Vagina (tissue), 2 donors: ENCODE data around the gene GLUL. TPM values are rescaled to one million over a fixed set of nuclear protein-coding genes. Genes with fewer than 3 reads are reported as not detected.
A peak's percentile ranks its signal among the peaks of the same experiment; 100 is the strongest.

Experiments used
- DNase-seq, 2 donors: peaks; one replicate each; pipeline ENCODE4 v3.0.0-alpha.2; 2017; ENCODE audit errors: extremely low spot score in 2 of 2
- H3K27ac ChIP-seq: fragments of 200-600 bp; sonication (generic); one replicate; pipeline ENCODE4 v1.5.1; 2019
- H3K27me3 ChIP-seq: fragments of 200-600 bp; sonication (generic); one replicate; pipeline ENCODE4 v1.5.1; 2019
- H3K36me3 ChIP-seq, 2 donors: fragments of 200-600 bp; sonication (generic); one replicate each; pipeline ENCODE4 v1.5.1; 2017 to 2019
- H3K4me1 ChIP-seq: fragments of 200-600 bp; sonication (generic); one replicate; pipeline ENCODE4 v1.5.1; 2019
- H3K4me3 ChIP-seq, 2 donors: fragments of 200-600 bp; sonication (generic); 1 replicate in 1 of 2; 2 replicates in 1 of 2; pipeline ENCODE4 v1.5.1; 2016 to 2019
- H3K9me3 ChIP-seq: fragments of 200-600 bp; sonication (generic); one replicate; pipeline ENCODE4 v1.5.1; 2019
- CTCF ChIP-seq, 3 experiments: fragments of 450-650 bp in 2 of 3; fragments of 200-600 bp in 1 of 3; sonication (generic) in 1 of 3; IDR thresholded peaks; one replicate each; pipeline ENCODE4 v1.5.1; 2017 to 2019; ENCODE audit warnings: antibody characterized with exemption in 3 of 3, mild to moderate bottlenecking in 2 of 3, moderate library complexity in 2 of 3
- POLR2A ChIP-seq, 2 donors: fragments of 450-650 bp; IDR thresholded peaks; one replicate each; pipeline ENCODE4 v1.6.1; 2017; ENCODE audit warnings: antibody characterized with exemption in 2 of 2, mild to moderate bottlenecking in 2 of 2, moderate library complexity in 2 of 2
- POLR2AphosphoS5 ChIP-seq, 2 donors: sonication (generic); formaldehyde crosslinking; IDR thresholded peaks; one replicate each; pipeline ENCODE4 v1.9.0; 2017; ENCODE audit warnings: antibody characterized with exemption in 2 of 2, mild to moderate bottlenecking in 2 of 2, low read depth in 1 of 2; ENCODE audit not compliant: insufficient read depth in 1 of 2
- intact Hi-C: fragments of 100-400 bp; cut with DNase I; formaldehyde crosslinking; loops from one replicate; pipeline ENCODE4 v1.15.1; 2023
- total RNA-seq: library from RNA; depleted of rRNA; stranded (reverse); fragments of >200 nt; gene quantifications from one replicate; pipeline ENCODE4 v1.2.3, GENCODE V29; 2016

The GLUL gene
- total RNA-seq, 1 donor from 2014 or later, result 2,462 TPM

GRCh38 chr1:182350839-182351238 is 40.8 kb downstream of the GLUL start:
- no peak overlapping the region for H3K27ac ChIP-seq
- intact Hi-C loops, result no loop called here
- no peak for DNase-seq

GRCh38 chr1:182348961-182349747 is 42.4 kb downstream of the GLUL start:
- H3K27me3 ChIP-seq, result no peaks in the 10 kb centered on the region
- H3K27ac ChIP-seq, result no peak overlapping the region
- intact Hi-C loops, result no loop called here
- H3K9me3 ChIP-seq, result no peaks in the 10 kb centered on the region
- no peaks in the 10 kb centered on the region for H3K36me3 ChIP-seq
- peak in 1 of 2 donors; percentile 55 for DNase-seq
- no peaks in the 10 kb centered on the region for H3K4me1 ChIP-seq
- no peak overlapping the region for H3K4me3 ChIP-seq
- TF ChIP-seq POLR2A (IDR thresholded peaks at IDR 0.05) (no peak), CTCF (IDR thresholded peaks at IDR 0.05) (no peak), POLR2AphosphoS5 (IDR thresholded peaks at IDR 0.05; ENCODE audit: insufficient read depth in 1 of 2, low read depth in 1 of 2) (no peak)

More at GRCh38 chr1:182350839-182351238, 40.8 kb downstream of the GLUL start:
- no peaks in the 10 kb centered on the region for H3K4me1 ChIP-seq
- no peak overlapping the region for H3K4me3 ChIP-seq
- no peaks in the 10 kb centered on the region for H3K36me3 ChIP-seq
- TF ChIP-seq CTCF (IDR thresholded peaks at IDR 0.05), result no peak
- TF ChIP-seq POLR2AphosphoS5 (IDR thresholded peaks at IDR 0.05; ENCODE audit: insufficient read depth in 1 of 2, low read depth in 1 of 2), result no peak
- no peak for TF ChIP-seq POLR2A (IDR thresholded peaks at IDR 0.05)
- no peaks in the 10 kb centered on the region for H3K9me3 ChIP-seq
- H3K27me3 ChIP-seq, result no peaks in the 10 kb centered on the region

- H3K9me3 ChIP-seq, result no peaks in the 10 kb centered on the region
- H3K36me3 ChIP-seq, result no peaks in the 10 kb centered on the region
- TF ChIP-seq CTCF (IDR thresholded peaks at IDR 0.05), result no peak
- TF ChIP-seq POLR2AphosphoS5 (IDR thresholded peaks at IDR 0.05; ENCODE audit: insufficient read depth in 1 of 2, low read depth in 1 of 2), result no peak
- no peak for TF ChIP-seq POLR2A (IDR thresholded peaks at IDR 0.05)
- intact Hi-C loops, result no loop called here
- H3K27me3 ChIP-seq, result no peaks in the 10 kb centered on the region
- no peak overlapping the region for H3K27ac ChIP-seq
- no peak overlapping the region for H3K4me3 ChIP-seq
- DNase-seq, result no peak
- no peaks in the 10 kb centered on the region for H3K4me1 ChIP-seq
Measured at GRCh38 chr1:182347019-182347418, 44.6 kb downstream of the GLUL start.

- DNase-seq, result no peak
- peaks cover 14% of the 10 kb centered on the region for H3K4me1 ChIP-seq
- peak overlapping the region; percentile 77 for H3K27ac ChIP-seq
- H3K36me3 ChIP-seq, result no peaks in the 10 kb centered on the region
- intact Hi-C loops, result no loop called here
- no peaks in the 10 kb centered on the region for H3K27me3 ChIP-seq
- H3K9me3 ChIP-seq, result no peaks in the 10 kb centered on the region
- TF ChIP-seq CTCF (IDR thresholded peaks at IDR 0.05) (no peak), POLR2A (IDR thresholded peaks at IDR 0.05) (no peak), POLR2AphosphoS5 (IDR thresholded peaks at IDR 0.05; ENCODE audit: insufficient read depth in 1 of 2, low read depth in 1 of 2) (peak in 1 of 2 donors; percentile 82)
- no peak overlapping the region for H3K4me3 ChIP-seq
Measured at GRCh38 chr1:182340233-182341058, 51.1 kb downstream of the GLUL start.
